Measurements from ENCODE around the gene SDK2.
"Not testable (repeated sequence)": the region's sequence is repeated elsewhere in the genome, so short reads cannot be mapped to it uniquely, and the experiment has no call there.

The SDK2 gene

GRCh38 chr17:73335591-73336407, 308.4 kb downstream of the SDK2 start:
- no peak for DNase-seq

- DNase-seq: no peak
Observed at GRCh38 chr17:73334771-73335513, 309.3 kb downstream of the SDK2 start.

- DNase-seq: not testable (repeated sequence)
Observed at GRCh38 chr17:73333445-73333844, 310.8 kb downstream of the SDK2 start.

- no peak for DNase-seq
Observed at GRCh38 chr17:73331060-73331459, 313.2 kb downstream of the SDK2 start.

GRCh38 chr17:73327676-73328075, 316.6 kb downstream of the SDK2 start:
- DNase-seq: no peak

GRCh38 chr17:73325527-73325842, 318.8 kb downstream of the SDK2 start:
- no peak for DNase-seq

GRCh38 chr17:73324711-73325526, 319.3 kb downstream of the SDK2 start:
- no peak for DNase-seq

GRCh38 chr17:73324160-73324475, 320.1 kb downstream of the SDK2 start:
- DNase-seq: no peak

- DNase-seq: no peak
Observed at GRCh38 chr17:73323409-73324159, 320.7 kb downstream of the SDK2 start.

- no peak for DNase-seq
Observed at GRCh38 chr17:73320601-73321264, 323.5 kb downstream of the SDK2 start.

GRCh38 chr17:73319766-73320165, 324.5 kb downstream of the SDK2 start:
- DNase-seq: no peak

- no peak for DNase-seq
Observed at GRCh38 chr17:73318836-73319235, 325.4 kb downstream of the SDK2 start.

GRCh38 chr17:73318427-73318813, 325.8 kb downstream of the SDK2 start:
- no peak for DNase-seq

- no peak for DNase-seq
Observed at GRCh38 chr17:73317513-73318426, 326.5 kb downstream of the SDK2 start.

GRCh38 chr17:73316919-73317505, 327.2 kb downstream of the SDK2 start:
- DNase-seq: no peak

- DNase-seq: no peak
Observed at GRCh38 chr17:73315471-73315870, 328.8 kb downstream of the SDK2 start.

- no peak for DNase-seq
Observed at GRCh38 chr17:73313526-73314127, 330.6 kb downstream of the SDK2 start.

- DNase-seq: not testable (repeated sequence)
Observed at GRCh38 chr17:73312887-73313286, 331.4 kb downstream of the SDK2 start.

- DNase-seq: peak; percentile 78
Observed at GRCh38 chr17:73311781-73312641, 332.2 kb downstream of the SDK2 start, which contains the start of gene CDC42EP4. TSS of gene CDC42EP4 (minus strand) at chr17:73312001. CDS start at chr17:73286500, 25,501 bp downstream.
